NCI-H69 (cell line): ENCODE measurements around the gene GALNT18.

Source experiments
- DNase-seq: peaks from one replicate; lab custom pipeline; 2025; lab: John Stamatoyannopoulos, UW

Gene GALNT18

DNA sequence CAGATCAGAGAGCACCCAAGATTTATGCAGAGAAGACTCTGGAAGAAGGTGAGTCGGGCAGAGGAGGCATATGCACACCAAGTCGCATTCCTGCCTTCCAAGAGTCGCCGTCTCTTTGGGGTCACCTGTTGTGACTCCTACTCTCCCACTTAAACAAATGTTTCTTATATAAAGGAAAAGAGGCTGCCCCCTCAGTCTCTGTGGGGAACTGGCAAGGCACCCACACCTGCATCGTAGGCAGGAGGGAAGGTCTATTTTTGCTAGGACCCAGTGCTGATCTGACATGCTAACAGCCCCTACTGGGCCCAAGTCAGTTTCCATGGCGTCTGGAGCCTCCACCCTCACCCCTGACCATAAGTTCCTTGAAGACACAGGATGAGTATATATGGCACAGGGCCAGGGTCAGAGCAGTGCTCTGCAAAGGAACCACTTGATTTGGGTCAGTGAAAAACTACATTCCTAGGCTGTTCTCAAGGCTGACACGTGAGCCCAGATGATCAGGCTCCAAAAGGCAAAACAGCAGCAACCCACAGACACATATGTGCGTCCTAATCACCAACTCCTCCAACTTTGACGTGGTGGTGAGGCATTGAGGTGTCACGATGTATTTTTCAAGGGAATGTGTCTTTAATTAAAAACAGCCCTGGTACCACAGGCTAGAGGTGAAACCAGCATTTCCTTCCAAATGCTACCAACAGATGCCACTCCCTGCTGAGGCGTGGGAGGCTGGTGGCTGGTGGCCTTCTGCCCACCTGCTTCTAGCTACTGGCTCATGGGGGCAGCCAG is 213.2 kb downstream of the GALNT18 start:
- peak; percentile 47 for DNase-seq

GRCh38 chr11:11407763-11408084 is 214.1 kb downstream of the GALNT18 start:
- peak; percentile 47 for DNase-seq

DNA sequence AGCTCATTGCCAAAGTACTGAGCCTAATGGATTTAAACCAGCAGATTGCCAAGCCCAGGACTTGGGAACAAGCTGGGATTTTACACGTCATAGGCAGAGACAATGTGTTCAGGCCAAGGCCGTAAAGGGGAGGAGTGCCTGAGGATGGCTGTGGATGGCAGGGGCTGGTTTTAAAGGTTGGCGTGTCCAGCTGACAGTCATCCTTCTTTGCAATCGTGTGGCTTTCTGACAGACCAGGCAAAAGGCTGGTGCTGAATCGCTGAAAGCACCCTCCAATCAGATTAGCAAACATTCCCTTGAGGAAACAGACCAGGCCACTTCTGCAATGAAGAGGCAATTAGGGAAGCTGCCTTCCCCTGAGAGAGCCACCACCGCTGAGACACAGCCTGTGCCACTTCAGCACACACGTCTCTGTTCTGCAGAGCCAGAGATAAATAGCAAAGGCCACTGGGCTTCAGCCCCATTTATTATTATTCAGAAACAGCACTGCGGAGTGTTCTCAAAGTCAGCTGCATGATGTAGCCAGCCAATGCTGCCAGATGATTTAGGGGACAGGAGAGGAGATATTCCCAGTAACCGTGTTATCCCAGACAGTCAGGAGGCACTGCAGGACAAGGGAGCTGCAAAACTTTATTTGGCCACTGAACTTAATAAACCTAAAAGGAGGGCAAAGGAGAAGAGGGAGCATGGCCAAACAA is 214.6 kb downstream of the GALNT18 start:
- DNase-seq: peak; percentile 78

DNA sequence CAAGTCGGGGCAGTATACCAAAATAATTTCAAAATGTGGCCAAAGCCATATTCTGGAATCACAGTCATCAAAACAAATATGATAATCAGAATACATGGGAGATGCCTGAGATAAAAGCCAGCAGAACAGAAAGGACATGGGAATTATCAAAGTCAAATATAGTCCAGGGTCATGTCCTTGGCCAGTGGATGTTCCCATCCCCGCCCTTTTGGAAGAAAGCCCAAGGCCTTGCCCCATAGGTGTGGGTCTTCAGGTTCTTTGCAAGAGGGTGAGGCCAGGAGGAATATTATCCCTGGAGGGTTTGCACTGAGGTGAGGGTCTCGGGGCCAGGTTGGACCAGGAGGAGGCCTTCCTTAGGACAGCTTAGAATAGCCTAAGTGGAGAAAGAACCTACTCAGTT is 215.2 kb downstream of the GALNT18 start:
- no peak for DNase-seq

- DNase-seq: peak; percentile 63
Measured at GRCh38 chr11:11403763-11404725, 217.8 kb downstream of the GALNT18 start.

DNA sequence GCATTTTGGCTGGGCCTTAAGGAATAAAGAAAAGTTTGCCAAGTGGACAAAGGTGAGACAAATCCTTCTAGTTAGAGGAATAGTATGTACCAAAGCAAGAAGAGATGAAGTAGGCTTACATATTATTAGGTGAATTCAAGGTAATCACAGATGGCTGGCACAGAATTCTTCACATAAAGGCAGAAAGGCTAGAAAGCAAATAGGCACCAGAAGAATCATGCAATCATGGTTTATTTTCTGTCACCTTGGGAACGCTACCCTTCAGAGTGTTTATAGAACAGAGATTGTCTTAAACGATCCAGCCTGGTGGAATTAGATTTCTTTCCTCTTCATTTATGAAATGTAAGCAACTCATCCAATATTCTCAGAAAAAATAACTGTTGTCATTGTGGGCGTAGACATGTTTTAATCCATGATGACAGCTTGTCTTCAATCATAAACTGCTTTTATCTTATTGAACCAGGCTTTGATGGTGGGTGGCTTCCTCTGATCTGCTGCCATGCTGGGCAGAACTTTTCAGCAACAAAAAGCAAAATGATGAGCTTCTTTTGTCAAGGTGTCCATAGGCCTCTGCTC is 219.8 kb downstream of the GALNT18 start:
- no peak for DNase-seq

DNA sequence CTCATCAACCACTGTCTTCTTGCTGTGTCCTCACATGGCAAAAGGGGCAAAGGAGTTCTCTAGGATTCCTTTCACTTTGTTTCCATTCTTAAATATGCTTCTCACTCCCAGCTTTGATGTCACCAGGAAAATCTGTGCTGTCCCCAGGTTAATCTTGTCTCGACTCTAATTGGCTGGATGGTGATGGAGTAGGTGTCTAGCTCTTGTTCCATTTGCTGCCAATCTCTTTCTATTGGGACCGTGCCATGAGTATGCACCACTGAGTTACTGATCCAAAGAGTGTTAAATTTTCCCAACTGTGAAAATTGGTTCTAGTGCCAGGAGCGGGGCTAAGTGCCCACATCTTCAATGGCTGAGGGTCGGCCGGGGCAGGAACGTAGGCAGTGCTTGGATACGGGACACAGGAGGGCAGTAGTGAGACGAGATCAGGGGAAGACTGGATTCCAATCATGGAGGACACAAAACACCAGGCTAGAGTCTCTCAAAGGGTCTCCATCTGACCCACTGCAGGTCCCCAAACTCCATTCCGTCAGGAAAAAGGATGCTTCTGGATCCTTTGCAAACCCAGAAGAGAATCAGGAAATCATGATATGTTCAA is 221.1 kb downstream of the GALNT18 start:
- peak; percentile 65 for DNase-seq

DNA sequence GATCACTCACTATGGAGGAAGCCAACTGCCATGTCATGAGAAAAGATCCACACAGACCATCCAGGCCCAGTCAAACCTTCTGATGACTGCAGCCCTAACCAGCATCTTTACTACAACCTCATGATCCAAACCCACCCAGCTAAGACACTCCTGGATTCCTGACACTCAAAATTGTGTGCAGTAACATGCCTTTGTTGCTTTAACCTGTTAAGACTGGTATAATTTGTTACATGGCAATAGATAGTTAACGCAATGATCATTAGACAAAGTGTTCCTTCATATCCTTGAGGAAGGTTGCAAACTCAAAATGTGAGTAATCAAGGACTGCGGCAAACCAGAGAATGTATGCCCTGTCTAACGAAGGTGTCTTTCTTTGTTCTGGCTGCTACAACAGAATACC is 221.7 kb downstream of the GALNT18 start:
- no peak for DNase-seq

- no peak for DNase-seq
Measured at GRCh38 chr11:11397781-11398180, 224.0 kb downstream of the GALNT18 start.

GRCh38 chr11:11397036-11397415 is 224.8 kb downstream of the GALNT18 start:
- no peak for DNase-seq

DNA sequence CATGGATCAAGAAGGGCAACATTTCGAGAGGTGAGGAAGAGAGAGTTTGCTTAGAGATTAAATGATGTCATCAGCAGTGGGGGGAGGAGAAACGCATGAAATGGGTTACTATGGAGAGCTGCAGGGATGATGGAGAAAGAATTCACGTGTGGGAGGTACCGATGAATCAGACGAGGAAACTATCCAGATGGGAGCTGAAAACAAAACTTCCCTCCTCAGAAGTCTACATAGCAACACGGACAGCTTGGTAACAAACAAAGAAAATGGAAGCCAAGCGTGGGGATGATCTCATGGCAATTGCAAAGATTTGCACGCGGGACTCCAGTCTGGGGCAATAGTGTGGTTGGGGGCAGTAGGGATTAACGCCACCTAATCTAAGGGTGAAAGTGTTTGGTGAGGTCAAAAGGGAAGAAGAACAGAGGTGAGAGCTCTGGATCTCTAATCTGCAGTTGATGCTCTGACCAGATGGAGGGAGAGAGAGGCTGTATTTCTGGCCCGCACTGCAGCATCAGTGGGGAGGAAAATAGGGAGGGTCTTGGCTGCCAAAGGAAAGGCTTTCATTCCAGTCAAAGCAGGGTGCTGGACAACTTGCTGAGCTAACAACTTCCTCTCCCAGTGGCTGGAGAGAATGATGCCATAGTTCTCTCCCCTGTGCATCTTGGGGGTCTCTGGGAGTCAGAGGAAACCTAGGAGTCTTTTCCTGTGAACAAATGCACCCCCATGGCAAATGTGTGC is 225.3 kb downstream of the GALNT18 start:
- DNase-seq: peak; percentile 20

- DNase-seq: no peak
Measured at GRCh38 chr11:11395126-11395525, 226.7 kb downstream of the GALNT18 start.

DNA sequence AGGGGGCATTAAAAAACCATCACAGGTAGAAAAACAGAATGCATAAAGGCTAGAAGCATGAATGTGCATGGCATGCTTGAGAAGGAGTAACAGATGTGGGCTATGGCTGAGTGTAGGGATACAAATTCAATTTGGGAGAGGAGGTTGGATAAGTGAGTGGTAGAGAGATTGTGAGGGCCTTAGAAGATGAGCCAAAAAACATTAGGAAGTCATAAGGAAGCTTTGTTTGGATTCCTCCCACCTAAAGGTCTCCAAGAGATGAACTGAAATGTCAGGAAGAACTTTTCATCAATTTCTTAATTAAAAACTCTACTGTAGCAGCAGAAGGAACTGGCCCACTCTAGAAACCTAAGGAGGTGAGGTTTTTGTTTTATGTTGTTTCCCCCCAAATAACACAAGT is 227.6 kb downstream of the GALNT18 start:
- DNase-seq: no peak

DNA sequence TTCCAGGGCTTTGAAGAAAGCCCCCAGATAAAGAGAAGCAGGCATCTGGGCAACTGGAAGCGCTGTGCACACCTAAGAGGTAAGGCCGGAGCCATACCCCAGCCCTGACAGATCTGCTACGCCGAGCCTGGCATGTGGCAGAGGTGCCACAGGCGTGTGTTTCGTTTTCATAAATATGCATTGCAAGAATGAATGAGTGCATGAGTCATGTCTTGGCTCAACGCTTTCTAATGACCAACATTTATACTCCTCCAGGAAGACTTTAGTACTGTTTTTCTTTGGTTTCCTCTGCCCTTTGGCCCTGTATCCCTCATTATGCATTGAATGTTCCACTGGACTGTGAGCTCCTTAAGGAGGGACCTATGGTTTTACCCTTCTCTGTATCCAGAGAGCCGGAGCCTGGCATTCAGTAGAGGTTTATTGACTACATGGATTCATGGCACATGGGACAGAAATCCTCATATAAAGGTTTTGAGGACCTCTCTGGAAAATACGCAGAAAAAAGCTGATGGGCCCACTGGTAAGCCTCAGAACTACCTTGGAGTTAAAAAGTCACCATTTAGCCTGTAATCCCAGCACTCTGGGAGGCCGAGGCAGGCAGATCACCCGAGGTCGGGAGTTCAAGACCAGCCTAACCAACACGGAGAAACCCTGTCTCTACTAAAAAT is 229.9 kb downstream of the GALNT18 start:
- peak; percentile 28 for DNase-seq

GRCh38 chr11:11391169-11391568 is 230.6 kb downstream of the GALNT18 start:
- DNase-seq: no peak

GRCh38 chr11:11390068-11390771 is 231.6 kb downstream of the GALNT18 start:
- DNase-seq: no peak

DNA sequence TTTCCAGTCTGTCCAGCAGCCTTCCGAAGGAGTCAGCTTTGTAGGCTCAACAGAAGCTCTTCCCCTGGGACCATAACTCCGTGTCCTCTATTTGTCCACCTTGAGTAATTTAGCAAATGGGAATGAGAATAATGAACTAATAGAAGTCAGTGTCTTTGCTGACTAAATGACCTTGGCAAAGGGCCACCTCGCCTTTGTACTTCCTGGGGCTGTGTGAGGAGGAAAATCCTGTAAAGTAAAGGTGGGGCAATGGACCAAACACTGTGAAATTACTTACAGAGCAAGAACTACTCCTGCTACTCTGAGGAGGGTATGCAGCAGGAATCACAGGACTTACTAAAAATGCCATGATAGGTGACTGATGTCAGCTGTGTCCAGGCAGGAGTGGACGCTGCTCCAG is 232.6 kb downstream of the GALNT18 start:
- DNase-seq: peak; percentile 65

DNA sequence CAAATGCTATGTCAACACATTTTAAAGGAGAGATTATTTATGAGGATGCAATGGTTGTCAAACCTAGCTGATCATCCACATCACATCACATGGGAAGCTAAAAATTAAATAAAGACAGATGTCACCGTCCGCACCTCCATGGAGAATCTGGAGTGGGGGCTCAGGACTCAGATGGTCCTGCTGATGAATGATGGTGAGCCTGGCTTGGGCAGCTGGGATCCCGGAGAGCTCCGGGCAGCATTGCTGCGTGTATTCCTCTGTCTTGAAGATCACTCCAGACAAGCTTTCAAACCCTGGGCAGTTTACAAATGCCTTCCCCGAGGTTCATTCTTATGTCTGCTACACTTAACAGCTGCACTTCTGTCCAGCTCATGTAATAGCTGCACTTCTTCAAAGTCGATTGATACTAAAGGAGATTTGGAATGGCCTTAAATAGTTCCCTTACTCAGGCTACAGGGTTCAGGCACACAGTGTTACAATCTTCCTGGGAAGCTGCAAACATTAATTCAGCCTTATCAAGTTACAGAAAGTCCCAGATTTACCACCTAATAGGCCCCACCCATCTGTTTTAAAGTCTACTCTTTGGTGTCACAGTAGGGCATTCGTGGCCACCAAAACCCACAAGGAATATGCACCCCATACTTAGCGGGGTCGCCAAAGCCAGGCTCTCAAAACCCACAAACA is 234.0 kb downstream of the GALNT18 start:
- DNase-seq: peak; percentile 45

DNA sequence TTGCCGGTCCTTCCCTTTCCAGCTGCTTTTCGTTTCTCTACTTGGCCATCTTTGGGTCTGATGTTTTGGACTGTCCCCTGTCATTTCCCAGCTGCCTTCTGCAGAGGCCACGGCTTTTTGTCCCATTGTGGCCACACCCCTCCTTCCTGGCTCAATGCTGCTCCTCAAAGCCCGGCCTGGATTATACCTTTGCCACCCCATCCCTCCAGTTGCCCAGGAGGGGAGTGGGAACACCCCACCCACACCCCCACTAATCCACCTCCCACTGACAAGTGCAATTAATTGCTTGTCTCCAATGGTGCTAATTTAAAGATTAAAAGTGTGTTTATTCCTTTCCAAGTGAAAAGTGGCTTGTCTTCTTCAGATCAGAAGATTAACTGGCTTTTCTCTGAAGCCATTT is 234.6 kb downstream of the GALNT18 start:
- DNase-seq: peak; percentile 82
